ENCODE results near the gene CFAP126. TPM values are rescaled to one million over a fixed set of nuclear protein-coding genes. Genes with fewer than 3 reads are reported as not detected.

CFAP126 gene
- total and polyA plus RNA-seq, 2 of the 13 experiments (the other 11 are each of a cell fraction or from before 2014, with no cell fraction given): not detected

GRCh38 chr1:161367684-161368400 lies at the start of gene CFAP126 (continued):
- TF ChIP-seq SNRNP70 (IDR thresholded peaks at IDR 0.05; ENCODE audit: low read depth, low read length): no peak
- TF ChIP-seq ZNF24 (IDR thresholded peaks at IDR 0.05): no peak
- TF ChIP-seq RAD21 (CRISPR knock-in tag; IDR thresholded peaks at IDR 0.05): peak; percentile 27; the same call in 1 of the 2 replicates
- no peak for TF ChIP-seq ZNF282 (IDR thresholded peaks at IDR 0.05; ENCODE audit: partially characterized antibody)
- peak; percentile 71 for TF ChIP-seq HNF4A (CRISPR knock-in tag; IDR thresholded peaks at IDR 0.05)
- TF ChIP-seq ZNF136 (CRISPR knock-in tag; IDR thresholded peaks at IDR 0.05; ENCODE audit: low read depth): no peak
- no peak for TF ChIP-seq NFE2 (CRISPR knock-in tag; IDR thresholded peaks at IDR 0.05)
- TF ChIP-seq FOXK2 (IDR thresholded peaks at IDR 0.05): peak; percentile 33; the same call in 1 of the 2 replicates
- no peak for TF ChIP-seq HOXD1 (CRISPR knock-in tag; IDR thresholded peaks at IDR 0.05)
- TF ChIP-seq PHF21A (CRISPR knock-in tag; IDR thresholded peaks at IDR 0.05): peak; percentile 55; the same call in 1 of the 2 replicates
- no peak for TF ChIP-seq ZNF292 (CRISPR knock-in tag; IDR thresholded peaks at IDR 0.05; ENCODE audit: borderline replicate concordance, low read depth)
- peak; percentile 40; the same call in 1 of the 2 replicates for TF ChIP-seq ZGPAT (CRISPR knock-in tag; IDR thresholded peaks at IDR 0.05)
- TF ChIP-seq FOXA1 (IDR thresholded peaks at IDR 0.05): no peak
- peak; percentile 66 for TF ChIP-seq FOXA1 (CRISPR knock-in tag; IDR thresholded peaks at IDR 0.05)
- TF ChIP-seq SALL2 (CRISPR knock-in tag; IDR thresholded peaks at IDR 0.05): no peak
- peak; percentile 87 for TF ChIP-seq FOXA3 (CRISPR knock-in tag; IDR thresholded peaks at IDR 0.05)
- no peak for TF ChIP-seq CSRNP2 (CRISPR knock-in tag; conservative IDR thresholded peaks at IDR 0.05; ENCODE audit: low read depth)
- no peak for TF ChIP-seq LCORL (IDR thresholded peaks at IDR 0.05)
- TF ChIP-seq LCORL (CRISPR knock-in tag; IDR thresholded peaks at IDR 0.05): 0 out of 2 replicates have a peak, but pooled peaks have one; percentile 29
- no peak for TF ChIP-seq IRX3 (CRISPR knock-in tag; IDR thresholded peaks at IDR 0.05; ENCODE audit: borderline replicate concordance, low read depth)
- TF ChIP-seq ELF3 (CRISPR knock-in tag; IDR thresholded peaks at IDR 0.05): peak; percentile 46
- TF ChIP-seq ZNF207 (IDR thresholded peaks at IDR 0.05; ENCODE audit: borderline replicate concordance): no peak
- TF ChIP-seq PREB (CRISPR knock-in tag; IDR thresholded peaks at IDR 0.05): no peak
- no peak for TF ChIP-seq TP53 (CRISPR knock-in tag; conservative IDR thresholded peaks at IDR 0.05)
- no peak for TF ChIP-seq CREB1 (IDR thresholded peaks at IDR 0.05)
- peak; percentile 20; the same call in 1 of the 2 replicates for TF ChIP-seq CREB1 (CRISPR knock-in tag; IDR thresholded peaks at IDR 0.05)

Data from HepG2 (cell line).